ENCODE results near the gene PARP15. TPM values are rescaled to one million over a fixed set of nuclear protein-coding genes. Genes with fewer than 3 reads are reported as not detected.
"Not testable (repeated sequence)": the region's sequence is repeated elsewhere in the genome, so short reads cannot be mapped to it uniquely, and the experiment has no call there.

PARP15 gene
- 2.8 TPM for polyA plus RNA-seq (ENCODE audit: insufficient read length)

DNA sequence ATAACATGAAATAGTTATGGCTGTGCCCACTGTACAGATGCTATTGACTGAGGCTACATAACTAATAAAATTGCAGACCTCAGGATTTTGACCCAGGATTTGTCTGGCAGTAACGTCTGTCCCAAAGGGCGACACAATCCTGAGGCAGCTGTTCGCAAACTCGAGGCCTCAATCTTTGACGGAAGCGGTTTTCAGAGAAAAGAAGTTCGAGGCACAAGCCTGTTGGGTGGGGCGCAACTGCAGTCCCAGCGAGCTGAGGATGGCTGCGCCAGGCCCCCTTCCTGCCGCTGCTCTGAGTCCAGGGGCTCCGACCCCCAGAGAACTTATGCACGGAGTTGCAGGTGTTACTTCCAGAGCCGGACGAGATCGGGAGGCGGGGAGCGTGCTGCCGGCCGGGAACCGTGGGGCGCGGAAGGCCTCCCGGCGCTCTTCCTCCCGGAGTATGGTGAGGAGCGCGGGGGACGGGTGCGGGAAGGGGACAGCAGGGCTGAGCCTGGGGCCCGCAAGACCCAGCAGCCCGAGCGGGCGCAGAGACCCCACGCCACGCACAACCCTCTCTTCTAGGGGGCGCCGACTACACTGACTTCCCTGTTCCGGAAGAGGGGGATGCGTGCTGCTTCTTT is at the start of gene PARP15:
Gene PARP15, plus strand, starts transcription at position 242 of the 623 bp plus-strand sequence. Its CDS starts 18 bp downstream, at position 260.
- no peak for DNase-seq

- DNase-seq, result no peak
Observed at GRCh38 chr3:122530164-122530563, 47.3 kb upstream of the PARP15 start.

DNA sequence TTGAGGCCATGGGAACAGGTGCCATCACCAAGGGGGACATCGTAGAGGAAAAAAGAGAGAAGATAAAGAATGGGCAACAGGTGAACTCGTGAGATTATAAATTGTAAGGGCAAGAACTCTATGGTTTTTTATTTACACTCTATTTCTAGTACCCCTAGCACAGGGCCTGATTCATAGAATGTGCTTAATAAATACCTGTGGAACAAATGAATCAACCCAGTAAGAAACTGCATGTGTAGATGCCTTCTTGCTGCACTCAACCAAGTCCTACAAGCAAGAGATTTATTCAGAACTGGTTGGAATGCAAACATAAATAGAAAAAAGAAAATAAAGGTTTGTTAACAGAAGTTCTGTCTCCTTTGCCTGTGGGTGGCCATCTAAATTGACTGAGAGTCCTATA is 44.0 kb upstream of the PARP15 start:
- no peak for DNase-seq

- no peak for DNase-seq
Observed at GRCh38 chr3:122533931-122534334, 43.5 kb upstream of the PARP15 start.

GRCh38 chr3:122535964-122536631 is 41.4 kb upstream of the PARP15 start:
- DNase-seq, result no peak

- DNase-seq, result no peak
Observed at GRCh38 chr3:122536632-122537001, 40.8 kb upstream of the PARP15 start.

- DNase-seq, result no peak
Observed at GRCh38 chr3:122538956-122539490, 38.4 kb upstream of the PARP15 start.

DNA sequence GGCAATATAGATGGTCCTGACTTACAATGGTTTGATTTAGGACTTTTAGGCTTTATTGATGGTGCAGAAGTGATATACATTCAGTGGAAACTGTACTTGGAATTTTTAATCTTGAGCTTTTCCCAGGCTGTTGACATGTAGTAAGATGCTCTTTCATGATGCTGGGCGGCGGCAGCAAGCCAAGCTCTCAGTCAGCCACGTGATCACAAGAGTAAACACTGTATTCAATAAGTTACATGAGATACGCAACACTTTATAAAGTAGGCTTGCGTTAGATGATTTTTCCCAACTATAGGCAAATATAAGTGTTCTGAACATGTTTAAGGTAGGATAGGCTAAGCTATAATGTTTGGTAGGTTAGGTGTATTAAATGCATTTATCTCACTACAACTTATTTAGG is 31.3 kb upstream of the PARP15 start:
- DNase-seq, result no peak

GRCh38 chr3:122548076-122548475 is 29.4 kb upstream of the PARP15 start:
- no peak for DNase-seq

DNA sequence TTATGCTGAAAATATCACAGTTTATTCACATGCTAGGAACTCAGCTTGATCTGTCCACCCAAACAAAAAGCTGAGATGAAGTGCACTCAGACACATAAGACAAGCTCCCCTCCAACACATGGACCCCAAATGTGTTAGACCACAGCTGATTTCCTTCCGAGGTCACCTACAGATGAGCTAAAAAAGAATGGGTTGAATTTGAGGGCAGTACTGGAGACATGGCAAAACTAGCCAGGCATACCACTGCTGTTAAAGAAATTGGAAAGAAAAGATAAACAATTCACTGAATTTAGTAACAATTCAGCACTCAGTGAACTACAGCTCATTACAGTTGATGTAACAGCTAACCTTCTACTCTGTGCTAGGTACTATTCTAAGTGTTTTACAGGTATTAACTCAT is 28.8 kb upstream of the PARP15 start:
- DNase-seq, result no peak

GRCh38 chr3:122553171-122553570 is 24.3 kb upstream of the PARP15 start:
- DNase-seq, result no peak

GRCh38 chr3:122555275-122556071 is 22.0 kb upstream of the PARP15 start:
- DNase-seq, result no peak

DNA sequence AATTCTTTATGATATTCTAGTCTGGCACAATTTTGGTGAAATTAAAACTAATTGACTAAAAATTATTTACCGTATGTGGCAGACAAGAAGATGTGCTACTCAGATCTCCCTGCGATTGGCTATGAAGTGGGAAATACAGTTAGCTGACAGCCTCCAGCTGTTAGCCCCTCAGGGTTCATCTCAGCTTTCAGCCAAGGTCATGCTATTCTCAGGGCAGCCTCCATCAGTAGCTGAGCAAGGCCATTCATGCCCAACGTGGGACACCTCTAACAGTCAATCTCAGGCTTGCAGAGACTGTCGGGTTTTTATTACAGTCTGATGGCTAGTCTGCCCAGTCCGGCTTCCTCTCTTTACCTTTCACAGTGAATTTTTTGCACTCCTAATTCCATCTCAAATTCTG is 20.1 kb upstream of the PARP15 start:
- no peak for DNase-seq

GRCh38 chr3:122558605-122559004 is 18.8 kb upstream of the PARP15 start:
- DNase-seq, result no peak

- no peak for DNase-seq
Observed at GRCh38 chr3:122559906-122560305, 17.5 kb upstream of the PARP15 start.

GRCh38 chr3:122560680-122561079 is 16.8 kb upstream of the PARP15 start:
- DNase-seq, result peak; percentile 33

- DNase-seq, result no peak
Observed at GRCh38 chr3:122562923-122563716, 14.3 kb upstream of the PARP15 start.

DNA sequence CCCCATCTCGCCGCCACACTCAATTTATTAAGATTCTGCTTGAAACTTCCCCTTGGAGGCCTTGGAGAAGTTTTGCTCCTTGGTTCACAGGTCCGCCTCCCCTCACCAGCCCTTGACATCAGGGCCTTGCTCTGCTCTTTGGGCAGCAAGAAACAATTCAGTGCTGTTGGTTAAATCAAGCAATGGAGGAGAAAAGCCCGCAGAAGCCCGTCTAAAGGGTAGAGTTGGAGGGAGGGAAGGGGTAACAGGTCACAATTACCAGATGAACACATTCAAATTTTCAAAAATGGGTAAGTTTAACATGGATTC is 13.8 kb upstream of the PARP15 start:
- DNase-seq, result peak; percentile 25

- DNase-seq, result peak; percentile 83
Observed at GRCh38 chr3:122564155-122564912, 13.1 kb upstream of the PARP15 start, which contains the start of the genes DTX3L and PARP9. Gene DTX3L, plus strand, starts transcription at chr3:122564338. Its CDS starts 89 bp downstream, at chr3:122564427. Gene PARP9, minus strand, starts transcription at chr3:122564300. Its CDS starts 4,680 bp downstream, at chr3:122559620.

- DNase-seq, result not testable (repeated sequence)
Observed at GRCh38 chr3:122568131-122568530, 9.3 kb upstream of the PARP15 start.

DNA sequence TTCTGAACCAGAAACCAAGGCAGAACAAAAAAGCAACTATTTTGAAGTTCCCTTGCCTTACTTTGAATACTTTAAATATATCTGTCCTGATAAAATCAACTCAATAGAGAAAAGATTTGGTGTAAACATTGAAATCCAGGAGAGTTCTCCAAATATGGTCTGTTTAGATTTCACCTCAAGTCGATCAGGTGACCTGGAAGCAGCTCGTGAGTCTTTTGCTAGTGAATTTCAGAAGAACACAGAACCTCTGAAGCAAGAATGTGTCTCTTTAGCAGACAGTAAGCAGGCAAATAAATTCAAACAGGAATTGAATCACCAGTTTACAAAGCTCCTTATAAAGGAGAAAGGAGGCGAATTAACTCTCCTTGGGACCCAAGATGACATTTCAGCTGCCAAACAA is 8.7 kb upstream of the PARP15 start:
- DNase-seq, result no peak

- DNase-seq, result no peak
Observed at GRCh38 chr3:122572940-122573412, 4.5 kb upstream of the PARP15 start.

Data from hindlimb muscle (tissue), 1 donor.